HEK293 (cell line): ENCODE measurements around the gene UNG.
"Not testable (repeated sequence)": the region's sequence is repeated elsewhere in the genome, so short reads cannot be mapped to it uniquely, and the experiment has no call there.

Source experiments
- CTCF ChIA-PET: fragments of 350-600 bp; formaldehyde crosslinking; extraction: SDS; loops from one replicate; lab custom pipeline; 2021; ENCODE audit warnings: antibody characterized with exemption; lab: Yijun Ruan, JAX
- POLR2A ChIA-PET: fragments of 300-600 bp; formaldehyde crosslinking; extraction: SDS; loops from one replicate; lab custom pipeline; 2020; ENCODE audit warnings: antibody characterized with exemption, inconsistent platforms; lab: Yijun Ruan, JAX
- H3K27ac ChIP-seq: fragments of 200-500 bp; sonication (Bioruptor generic); 2 replicates; pipeline ENCODE4 v1.5.1; 2014; ENCODE audit warnings: low read depth, low read length, control low read depth, inconsistent platforms; ENCODE audit errors: extremely low read depth
- H3K36me3 ChIP-seq, 2 experiments: fragments of 200-500 bp in 1 of 2; sonication (Bioruptor generic) in 1 of 2; 1 replicate in 1 of 2; 2 replicates in 1 of 2; pipeline ENCODE4 v1.5.1; 2014 to 2017; ENCODE audit warnings: inconsistent platforms in 2 of 2, low read length in 2 of 2; ENCODE audit not compliant: control insufficient read depth in 2 of 2, insufficient read depth in 1 of 2
- H3K4me1 ChIP-seq: fragments of 200-500 bp; sonication (Bioruptor generic); 2 replicates; pipeline ENCODE4 v1.5.1; 2014; ENCODE audit warnings: mild to moderate bottlenecking, low read length, inconsistent platforms; ENCODE audit not compliant: control insufficient read depth, insufficient read depth
- H3K4me3 ChIP-seq: 2 replicates; pipeline ENCODE4 v1.5.1; 2011; ENCODE audit warnings: low read depth, mild to moderate bottlenecking, control low read depth, low read length, moderate library complexity
- H3K9me3 ChIP-seq: fragments of 200-500 bp; sonication (Bioruptor generic); 2 replicates; pipeline ENCODE4 v1.5.1; 2014; ENCODE audit warnings: low read depth, low read length, inconsistent platforms; ENCODE audit not compliant: control insufficient read depth, insufficient read depth
- AEBP2 ChIP-seq: fragments of 450-650 bp; formaldehyde crosslinking; IDR thresholded peaks from 2 replicates; pipeline ENCODE4 v1.5.1; 2016; ENCODE audit warnings: missing biosample characterization, missing genetic modification characterization, borderline replicate concordance
- HIC1 ChIP-seq: fragments of 450-650 bp; formaldehyde crosslinking; IDR thresholded peaks from 2 replicates; pipeline ENCODE4 v1.5.1; 2016; ENCODE audit warnings: missing biosample characterization, missing genetic modification characterization
- PATZ1 ChIP-seq: fragments of 450-650 bp; formaldehyde crosslinking; IDR thresholded peaks from 2 replicates; pipeline ENCODE4 v1.5.1; 2016; ENCODE audit warnings: missing biosample characterization, missing genetic modification characterization
- WT1 ChIP-seq: fragments of 450-650 bp; formaldehyde crosslinking; IDR thresholded peaks from 2 replicates; pipeline ENCODE4 v1.5.1; 2016; ENCODE audit warnings: missing biosample characterization, missing genetic modification characterization
- YY1 ChIP-seq: fragments of 450-650 bp; formaldehyde crosslinking; IDR thresholded peaks from 2 replicates; pipeline ENCODE4 v1.5.1; 2018; ENCODE audit warnings: missing biosample characterization, missing genetic modification characterization
- YY2 ChIP-seq: fragments of 450-650 bp; formaldehyde crosslinking; IDR thresholded peaks from 2 replicates; pipeline ENCODE4 v1.5.1; 2016; ENCODE audit warnings: missing biosample characterization, missing genetic modification characterization
- ZNF112 ChIP-seq: fragments of 450-650 bp; formaldehyde crosslinking; IDR thresholded peaks from 2 replicates; pipeline ENCODE4 v1.5.0; 2017; ENCODE audit warnings: missing biosample characterization, missing genetic modification characterization
- ZNF114 ChIP-seq: fragments of 450-650 bp; formaldehyde crosslinking; IDR thresholded peaks from 2 replicates; pipeline ENCODE4 v1.5.0; 2017; ENCODE audit warnings: missing biosample characterization, missing genetic modification characterization
- ZNF121 ChIP-seq: fragments of 450-650 bp; formaldehyde crosslinking; IDR thresholded peaks from 2 replicates; pipeline ENCODE4 v1.5.1; 2016; ENCODE audit warnings: missing biosample characterization, missing genetic modification characterization
- ZNF292 ChIP-seq: fragments of 450-650 bp; formaldehyde crosslinking; IDR thresholded peaks from 2 replicates; pipeline ENCODE4 v1.5.1; 2016; ENCODE audit warnings: low read depth, missing biosample characterization, missing genetic modification characterization, borderline replicate concordance
- ZNF350 ChIP-seq: fragments of 450-650 bp; formaldehyde crosslinking; IDR thresholded peaks from 2 replicates; pipeline ENCODE4 v1.5.0; 2017; ENCODE audit warnings: missing biosample characterization, mild to moderate bottlenecking, missing genetic modification characterization
- ZNF513 ChIP-seq: fragments of 450-650 bp; IDR thresholded peaks from 2 replicates; pipeline ENCODE4 v1.5.1; 2018; ENCODE audit warnings: missing biosample characterization, missing genetic modification characterization
- ZNF561 ChIP-seq: fragments of 450-650 bp; IDR thresholded peaks from 2 replicates; pipeline ENCODE4 v1.5.1; 2018; ENCODE audit warnings: missing biosample characterization, missing genetic modification characterization, borderline replicate concordance
- ZNF76 ChIP-seq: fragments of 450-650 bp; formaldehyde crosslinking; IDR thresholded peaks from 2 replicates; pipeline ENCODE4; 2016; ENCODE audit warnings: low read depth, missing biosample characterization, missing genetic modification characterization, borderline replicate concordance

The UNG gene

GRCh38 chr12:109139791-109140190, 42.4 kb downstream of the UNG start:
- CTCF ChIA-PET = no interaction called here
- no peak for TF ChIP-seq YY1 (tag by site-specific recombination)
- TF ChIP-seq ZNF292 = no peak
- no peak for TF ChIP-seq WT1
- TF ChIP-seq ZNF350 (tag by site-specific recombination) = no peak
- TF ChIP-seq ZNF76 (tag by site-specific recombination) = no peak
- no peak for TF ChIP-seq ZNF114 (tag by site-specific recombination)
- no peak for TF ChIP-seq ZNF513 (tag by site-specific recombination)
- TF ChIP-seq ZNF112 (tag by site-specific recombination) = no peak
- TF ChIP-seq ZNF561 (tag by site-specific recombination) = no peak
- no peak for TF ChIP-seq ZNF121 (tag by site-specific recombination)
- TF ChIP-seq, all 188 proteins: peak for 0
- H3K4me3 ChIP-seq = no peak overlapping the region
- POLR2A ChIA-PET = no interaction called here
- H3K36me3 ChIP-seq = no peaks in the 10 kb centered on the region
- H3K27ac ChIP-seq = no peak overlapping the region
- no peaks in the 10 kb centered on the region for H3K4me1 ChIP-seq
- no peaks in the 10 kb centered on the region; the same call in 1 of the 2 replicates for H3K9me3 ChIP-seq

- no peak overlapping the region for H3K27ac ChIP-seq
- H3K9me3 ChIP-seq = no peaks in the 10 kb centered on the region; the same call in 1 of the 2 replicates
- no peaks in the 10 kb centered on the region for H3K36me3 ChIP-seq
- ChIA-PET POLR2A (interaction anchor here (0.5 kb wide), 1 partner anchor 21 kb away, joined by 3 read pairs; no protein-coding TSS in a partner anchor), CTCF (no interaction called here)
- H3K4me3 ChIP-seq = no peak overlapping the region
- no peaks in the 10 kb centered on the region for H3K4me1 ChIP-seq
- TF ChIP-seq YY2 (no peak), AEBP2 (tag by site-specific recombination) (no peak), PATZ1 (tag by site-specific recombination) (no peak)
These were observed 43.2 kb downstream of the UNG start for GRCh38 chr12:109140560-109140959.

- TF ChIP-seq HIC1 (tag by site-specific recombination) = no peak
- ChIA-PET POLR2A (interaction anchor here (0.7 to 0.9 kb wide), 2 partner anchors 11 to 392 kb away, joined by 4 read pairs; no protein-coding TSS in a partner anchor), CTCF (interaction anchor here (0.9 to 1.9 kb wide), 3 partner anchors 11 to 32 kb away, joined by 3 to 6 read pairs (median 4); no protein-coding TSS in a partner anchor)
- H3K27ac ChIP-seq = no peak overlapping the region
- H3K36me3 ChIP-seq = no peaks in the 10 kb centered on the region
- no peaks in the 10 kb centered on the region for H3K4me1 ChIP-seq
- H3K4me3 ChIP-seq = no peak overlapping the region
- no peaks in the 10 kb centered on the region for H3K9me3 ChIP-seq
These were observed 46.8 kb downstream of the UNG start for GRCh38 chr12:109144224-109144623.

- H3K9me3 ChIP-seq, H3K27ac ChIP-seq, H3K36me3 ChIP-seq, H3K4me3 ChIP-seq, CTCF ChIA-PET, POLR2A ChIA-PET, H3K4me1 ChIP-seq: not testable (repeated sequence)
These were observed 49.7 kb downstream of the UNG start for GRCh38 chr12:109147126-109147525.
